ENCODE data around the gene USP15.
A peak's percentile ranks its signal among the peaks of the same experiment; 100 is the strongest.

The USP15 gene

GRCh38 chr12:62259993-62260732 lies at the start of gene USP15:
Gene USP15, plus strand, starts transcription at chr12:62260404. Its CDS starts 11 bp downstream, at chr12:62260415.
- intact Hi-C loops (cut with micrococcal nuclease) = loop anchor here (2.0 to 10.0 kb wide), 3 partner anchors 37 to 65 kb away; no protein-coding TSS in a partner anchor
- Mint-ChIP-seq H3K9me3 (no peaks in the 10 kb centered on the region), H3K27ac (peak within 1 kb of the TSS; percentile 94), H3K27me3 (no peaks in the 10 kb centered on the region), H3K36me3 (ENCODE audit: low read depth) (peaks cover 23% of the 10 kb centered on the region), H3K4me3 (peak within 1 kb of the TSS; percentile 86), H3K4me1 (ENCODE audit: low read depth) (peaks cover 42% of the 10 kb centered on the region)

GRCh38 chr12:62210422-62210821 lies 49.8 kb upstream of the USP15 start:
- H3K9me3 Mint-ChIP-seq = peaks cover 5% of the 10 kb centered on the region

GRCh38 chr12:62211510-62211909 lies 48.7 kb upstream of the USP15 start:
- intact Hi-C loops (cut with micrococcal nuclease) = no loop called here

More at GRCh38 chr12:62210422-62210821, 49.8 kb upstream of the USP15 start:
- Mint-ChIP-seq H3K36me3 (ENCODE audit: low read depth) (no peaks in the 10 kb centered on the region), H3K27ac (peak overlapping the region; percentile 47), H3K4me3 (no peak overlapping the region), H3K27me3 (no peaks in the 10 kb centered on the region), H3K4me1 (ENCODE audit: low read depth) (peaks cover 32% of the 10 kb centered on the region)
- intact Hi-C loops (cut with micrococcal nuclease) = no loop called here

GRCh38 chr12:62214846-62215245 lies 45.4 kb upstream of the USP15 start:
- intact Hi-C loops (cut with micrococcal nuclease) = no loop called here
- Mint-ChIP-seq H3K36me3 (ENCODE audit: low read depth) (no peaks in the 10 kb centered on the region), H3K4me1 (ENCODE audit: low read depth) (peaks cover 51% of the 10 kb centered on the region), H3K4me3 (no peak overlapping the region), H3K27me3 (no peaks in the 10 kb centered on the region), H3K27ac (peak overlapping the region; percentile 78), H3K9me3 (no peaks in the 10 kb centered on the region)

More at GRCh38 chr12:62211510-62211909, 48.7 kb upstream of the USP15 start:
- Mint-ChIP-seq H3K36me3 (ENCODE audit: low read depth) (no peaks in the 10 kb centered on the region), H3K27ac (peak overlapping the region; percentile 65), H3K9me3 (peaks cover 5% of the 10 kb centered on the region), H3K4me1 (ENCODE audit: low read depth) (peaks cover 37% of the 10 kb centered on the region), H3K4me3 (no peak overlapping the region), H3K27me3 (no peaks in the 10 kb centered on the region)

GRCh38 chr12:62215506-62215905 lies 44.7 kb upstream of the USP15 start:
- H3K36me3 Mint-ChIP-seq (ENCODE audit: low read depth) = no peaks in the 10 kb centered on the region
- H3K4me3 Mint-ChIP-seq = peak overlapping the region; percentile 49
- H3K9me3 Mint-ChIP-seq = peaks cover 4% of the 10 kb centered on the region
- peak overlapping the region; percentile 78 for H3K27ac Mint-ChIP-seq
- H3K4me1 Mint-ChIP-seq (ENCODE audit: low read depth) = peaks cover 50% of the 10 kb centered on the region
- intact Hi-C loops (cut with micrococcal nuclease) = no loop called here
- H3K27me3 Mint-ChIP-seq = no peaks in the 10 kb centered on the region

GRCh38 chr12:62217466-62218194 lies 42.6 kb upstream of the USP15 start:
- Mint-ChIP-seq H3K4me3 (no peak overlapping the region), H3K27ac (peak overlapping the region; percentile 45), H3K9me3 (peaks cover 8% of the 10 kb centered on the region), H3K4me1 (ENCODE audit: low read depth) (peaks cover 37% of the 10 kb centered on the region), H3K27me3 (no peaks in the 10 kb centered on the region), H3K36me3 (ENCODE audit: low read depth) (no peaks in the 10 kb centered on the region)
- intact Hi-C loops (cut with micrococcal nuclease) = loop anchor here (2.0 kb wide), 1 partner anchor 43 kb away; the partner anchor contains the start of gene USP15

- H3K36me3 Mint-ChIP-seq (ENCODE audit: low read depth) = no peaks in the 10 kb centered on the region
- peaks cover 26% of the 10 kb centered on the region for H3K4me1 Mint-ChIP-seq (ENCODE audit: low read depth)
- no peak overlapping the region for H3K4me3 Mint-ChIP-seq
- H3K27ac Mint-ChIP-seq = no peak overlapping the region
- intact Hi-C loops (cut with micrococcal nuclease) = no loop called here
- peaks cover 9% of the 10 kb centered on the region for H3K9me3 Mint-ChIP-seq
- H3K27me3 Mint-ChIP-seq = no peaks in the 10 kb centered on the region
Observed at GRCh38 chr12:62221107-62221506, 39.1 kb upstream of the USP15 start.

GRCh38 chr12:62224601-62225000 lies 35.6 kb upstream of the USP15 start:
- Mint-ChIP-seq H3K4me3 (no peak overlapping the region), H3K9me3 (peaks cover 15% of the 10 kb centered on the region), H3K4me1 (ENCODE audit: low read depth) (peaks cover 5% of the 10 kb centered on the region), H3K27ac (no peak overlapping the region), H3K36me3 (ENCODE audit: low read depth) (no peaks in the 10 kb centered on the region), H3K27me3 (no peaks in the 10 kb centered on the region)
- intact Hi-C loops (cut with micrococcal nuclease) = no loop called here

- peaks cover 7% of the 10 kb centered on the region for H3K9me3 Mint-ChIP-seq
- no peak overlapping the region for H3K27ac Mint-ChIP-seq
- no peak overlapping the region for H3K4me3 Mint-ChIP-seq
- no peaks in the 10 kb centered on the region for H3K27me3 Mint-ChIP-seq
- no peaks in the 10 kb centered on the region for H3K4me1 Mint-ChIP-seq (ENCODE audit: low read depth)
- no peaks in the 10 kb centered on the region for H3K36me3 Mint-ChIP-seq (ENCODE audit: low read depth)
- intact Hi-C loops (cut with micrococcal nuclease) = no loop called here
Observed at GRCh38 chr12:62227091-62227490, 33.1 kb upstream of the USP15 start.

- Mint-ChIP-seq H3K4me3 (no peak overlapping the region), H3K36me3 (ENCODE audit: low read depth) (no peaks in the 10 kb centered on the region), H3K27ac (no peak overlapping the region), H3K27me3 (no peaks in the 10 kb centered on the region), H3K4me1 (ENCODE audit: low read depth) (no peaks in the 10 kb centered on the region), H3K9me3 (peaks cover 7% of the 10 kb centered on the region)
- intact Hi-C loops (cut with micrococcal nuclease) = no loop called here
Observed at GRCh38 chr12:62230652-62231051, 29.6 kb upstream of the USP15 start.

- H3K27ac Mint-ChIP-seq = no peak overlapping the region
- no peak overlapping the region for H3K4me3 Mint-ChIP-seq
- intact Hi-C loops (cut with micrococcal nuclease) = no loop called here
- H3K27me3 Mint-ChIP-seq = no peaks in the 10 kb centered on the region
- H3K4me1 Mint-ChIP-seq (ENCODE audit: low read depth) = no peaks in the 10 kb centered on the region
- H3K36me3 Mint-ChIP-seq (ENCODE audit: low read depth) = no peaks in the 10 kb centered on the region
- H3K9me3 Mint-ChIP-seq = peaks cover 9% of the 10 kb centered on the region
Observed at GRCh38 chr12:62232143-62232729, 28.0 kb upstream of the USP15 start.

- H3K9me3 Mint-ChIP-seq = peaks cover 16% of the 10 kb centered on the region
- no peaks in the 10 kb centered on the region for H3K4me1 Mint-ChIP-seq (ENCODE audit: low read depth)
- H3K27me3 Mint-ChIP-seq = no peaks in the 10 kb centered on the region
- H3K36me3 Mint-ChIP-seq (ENCODE audit: low read depth) = no peaks in the 10 kb centered on the region
- intact Hi-C loops (cut with micrococcal nuclease) = no loop called here
- H3K27ac Mint-ChIP-seq = no peak overlapping the region
- H3K4me3 Mint-ChIP-seq = no peak overlapping the region
Observed at GRCh38 chr12:62233805-62234204, 26.4 kb upstream of the USP15 start.

GRCh38 chr12:62239571-62239970 lies 20.6 kb upstream of the USP15 start:
- Mint-ChIP-seq H3K27ac (no peak overlapping the region), H3K9me3 (peaks cover 16% of the 10 kb centered on the region), H3K27me3 (no peaks in the 10 kb centered on the region), H3K4me1 (ENCODE audit: low read depth) (no peaks in the 10 kb centered on the region), H3K36me3 (ENCODE audit: low read depth) (no peaks in the 10 kb centered on the region), H3K4me3 (no peak overlapping the region)
- intact Hi-C loops (cut with micrococcal nuclease) = no loop called here
